Keratinocyte (primary cell): Measurements from ENCODE around the gene OPN1SW. TPM values are rescaled to one million over a fixed set of nuclear protein-coding genes. Genes with fewer than 3 reads are reported as not detected.

Experiments used
- DNase-seq: peaks from one replicate; pipeline ENCODE4 v3.0.0-alpha.2; 2011; ENCODE audit warnings: low read depth, missing footprints, low spot score
- FAIRE-seq: peaks from 2 replicates; lab custom pipeline; 2011; peaks lifted over from hg19 to GRCh38; lab: Jason Lieb, UNC
- H2AFZ ChIP-seq: 2 replicates; pipeline ENCODE4 v1.6.0; 2012; ENCODE audit warnings: low read length, control low read depth, inconsistent platforms; ENCODE audit not compliant: control insufficient read depth
- H3K27ac ChIP-seq: 2 replicates; pipeline ENCODE4 v1.5.1; 2011; ENCODE audit warnings: low read length; ENCODE audit not compliant: control insufficient read depth, insufficient read depth
- H3K27me3 ChIP-seq: 3 replicates; pipeline ENCODE4 v1.6.0; 2011; ENCODE audit warnings: low read length; ENCODE audit not compliant: control insufficient read depth, insufficient read depth; ENCODE audit errors: extremely low read depth
- H3K36me3 ChIP-seq, 2 experiments: 2 replicates in 1 of 2; 3 replicates in 1 of 2; pipeline ENCODE4 v1.5.1; 2011; ENCODE audit warnings: low read length in 2 of 2, mild to moderate bottlenecking in 1 of 2; ENCODE audit not compliant: control insufficient read depth in 2 of 2, insufficient read depth in 2 of 2; ENCODE audit errors: extremely low read depth in 1 of 2
- H3K4me1 ChIP-seq: 3 replicates; pipeline ENCODE4 v1.5.1; 2011; ENCODE audit warnings: low read length; ENCODE audit not compliant: control insufficient read depth, insufficient read depth; ENCODE audit errors: extremely low read depth
- H3K4me2 ChIP-seq: 3 replicates; pipeline ENCODE4 v1.6.0; 2011; ENCODE audit warnings: low read depth, low read length; ENCODE audit not compliant: control insufficient read depth, insufficient read depth; ENCODE audit errors: extremely low read depth
- H3K4me3 ChIP-seq, 3 experiments: fragments of 200-600 bp in 1 of 3; sonication (generic) in 1 of 3; 2 replicates in 2 of 3; 3 replicates in 1 of 3; pipeline ENCODE4 v1.5.1; 2011 to 2016; ENCODE audit warnings: low read length in 3 of 3, mild to moderate bottlenecking in 3 of 3, control low read depth in 2 of 3, inconsistent platforms in 1 of 3, low read depth in 1 of 3, mixed read lengths in 1 of 3, mixed run types in 1 of 3, moderate library complexity in 1 of 3; ENCODE audit not compliant: control insufficient read depth in 2 of 3, insufficient read depth in 2 of 3; ENCODE audit errors: extremely low read depth in 1 of 3
- H3K79me2 ChIP-seq: 2 replicates; pipeline ENCODE4 v1.6.0; 2012; ENCODE audit warnings: low read length; ENCODE audit not compliant: control insufficient read depth, insufficient read depth
- H3K9ac ChIP-seq: 3 replicates; pipeline ENCODE4 v1.6.0; 2011; ENCODE audit warnings: low read length; ENCODE audit not compliant: control insufficient read depth, insufficient read depth; ENCODE audit errors: extremely low read depth
- H3K9me1 ChIP-seq: 3 replicates; pipeline ENCODE4 v1.6.0; 2011; ENCODE audit warnings: low read length; ENCODE audit not compliant: control insufficient read depth, insufficient read depth; ENCODE audit errors: extremely low read depth
- H3K9me3 ChIP-seq: 2 replicates; pipeline ENCODE4 v1.5.1; 2012; ENCODE audit warnings: low read depth, low read length; ENCODE audit not compliant: control insufficient read depth
- H4K20me1 ChIP-seq: 3 replicates; pipeline ENCODE4 v1.6.0; 2011; ENCODE audit warnings: low read length; ENCODE audit not compliant: control insufficient read depth, insufficient read depth; ENCODE audit errors: extremely low read depth
- EZH2 ChIP-seq: IDR thresholded peaks from one replicate; pipeline ENCODE4 v1.6.1; 2012; ENCODE audit warnings: inconsistent platforms, mild to moderate bottlenecking, low read length, moderate library complexity
- dilution Hi-C: fragments of 300-500 bp; cut with MboI; formaldehyde crosslinking; loops from one replicate; pipeline ENCODE4 v1.7.0; 2020; ENCODE audit warnings: low sequenced_read_pairs; ENCODE audit not compliant: extremely low pct_ligation_motif_present
- polyA plus RNA-seq, 5 experiments: library from polyadenylated mRNA; depleted of rRNA in 3 of 5; stranded (reverse) in 3 of 5; stranded (forward) in 1 of 5; unstranded in 1 of 5; fragments of >200 nt; gene quantifications; 1 replicate in 1 of 5; 2 replicates in 3 of 5; 3 replicates in 1 of 5; pipeline versions ENCODE4 v1.2.1 to v1.2.3, GENCODE V29; 2011 to 2012; ENCODE audit warnings: missing spikeins in 2 of 5, low read depth in 1 of 5, low replicate concordance in 1 of 5
- TF ChIP-seq, protein P1 (sequence below), 3 experiments: IDR thresholded peaks in 1 of 3; conservative IDR thresholded peaks in 1 of 3; optimal IDR thresholded peaks in 1 of 3; 2 replicates in 2 of 3; 3 replicates in 1 of 3; pipeline versions ENCODE3 to v1.5.1; 2011; ENCODE audit warnings: low read length in 3 of 3, mild to moderate bottlenecking in 3 of 3, moderate library complexity in 2 of 3, control low read depth in 1 of 3, inconsistent platforms in 1 of 3; ENCODE audit not compliant: insufficient read depth in 2 of 3; ENCODE audit errors: extremely low read depth in 1 of 3

Gene OPN1SW
- polyA plus RNA-seq, 1 donor (not counting 4 experiments of a cell fraction or from before 2014, with no cell fraction given) = not detected

- no peaks in the 10 kb centered on the region for H3K9me1 ChIP-seq
- H3K9ac ChIP-seq = peak overlapping the region; percentile 98
- H4K20me1 ChIP-seq = peaks cover 30% of the 10 kb centered on the region
- FAIRE-seq = no peak
- peak overlapping the region; percentile 77 to 99 (median 96) for H3K4me3 ChIP-seq
- H3K36me3 ChIP-seq = peaks cover 0 to 5% of the 10 kb centered on the region in 2 experiments
- no peaks in the 10 kb centered on the region for H3K27me3 ChIP-seq
- dilution Hi-C loops = no loop called here
- TF ChIP-seq, protein P1, sequence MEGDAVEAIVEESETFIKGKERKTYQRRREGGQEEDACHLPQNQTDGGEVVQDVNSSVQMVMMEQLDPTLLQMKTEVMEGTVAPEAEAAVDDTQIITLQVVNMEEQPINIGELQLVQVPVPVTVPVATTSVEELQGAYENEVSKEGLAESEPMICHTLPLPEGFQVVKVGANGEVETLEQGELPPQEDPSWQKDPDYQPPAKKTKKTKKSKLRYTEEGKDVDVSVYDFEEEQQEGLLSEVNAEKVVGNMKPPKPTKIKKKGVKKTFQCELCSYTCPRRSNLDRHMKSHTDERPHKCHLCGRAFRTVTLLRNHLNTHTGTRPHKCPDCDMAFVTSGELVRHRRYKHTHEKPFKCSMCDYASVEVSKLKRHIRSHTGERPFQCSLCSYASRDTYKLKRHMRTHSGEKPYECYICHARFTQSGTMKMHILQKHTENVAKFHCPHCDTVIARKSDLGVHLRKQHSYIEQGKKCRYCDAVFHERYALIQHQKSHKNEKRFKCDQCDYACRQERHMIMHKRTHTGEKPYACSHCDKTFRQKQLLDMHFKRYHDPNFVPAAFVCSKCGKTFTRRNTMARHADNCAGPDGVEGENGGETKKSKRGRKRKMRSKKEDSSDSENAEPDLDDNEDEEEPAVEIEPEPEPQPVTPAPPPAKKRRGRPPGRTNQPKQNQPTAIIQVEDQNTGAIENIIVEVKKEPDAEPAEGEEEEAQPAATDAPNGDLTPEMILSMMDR (optimal IDR thresholded peaks at IDR 0.05 in 1 of 3, IDR thresholded peaks at IDR 0.05 in 1 of 3, conservative IDR thresholded peaks at IDR 0.05 in 1 of 3; ENCODE audit: extremely low read depth in 1 of 3, insufficient read depth in 2 of 3, low read length in 3 of 3) = no peak
- no peak for TF ChIP-seq EZH2
- H3K27ac ChIP-seq = peak overlapping the region; percentile 94
- no peak for DNase-seq
- peak overlapping the region; percentile 97 for H3K4me2 ChIP-seq
- no peaks in the 10 kb centered on the region for H3K9me3 ChIP-seq
- H3K79me2 ChIP-seq = peaks cover 61% of the 10 kb centered on the region
- H3K4me1 ChIP-seq = peaks cover 52% of the 10 kb centered on the region
- no peak overlapping the region for H2AFZ ChIP-seq
Observed at GRCh38 chr7:128739990-128740682, 35.5 kb downstream of the OPN1SW start.

- Histone ChIP-seq H2AFZ (peak within 1 kb of the TSS; percentile 88), H3K36me3 (peaks cover 0 to 5% of the 10 kb centered on the region in 2 experiments), H3K4me3 (peak within 1 kb of the TSS; percentile 77 to 99 (median 96)), H3K27ac (peak within 1 kb of the TSS; percentile 94), H4K20me1 (peaks cover 26% of the 10 kb centered on the region), H3K27me3 (no peaks in the 10 kb centered on the region), H3K4me2 (peak within 1 kb of the TSS; percentile 97), H3K4me1 (peaks cover 52% of the 10 kb centered on the region), H3K9ac (peak within 1 kb of the TSS; percentile 98), H3K9me3 (no peaks in the 10 kb centered on the region), H3K79me2 (peaks cover 52% of the 10 kb centered on the region), H3K9me1 (no peaks in the 10 kb centered on the region)
- peak; percentile 81 for DNase-seq
- dilution Hi-C loops = no loop called here
- TF ChIP-seq EZH2 = no peak
- TF ChIP-seq, protein P1 (optimal IDR thresholded peaks at IDR 0.05 in 1 of 3, IDR thresholded peaks at IDR 0.05 in 1 of 3, conservative IDR thresholded peaks at IDR 0.05 in 1 of 3; ENCODE audit: extremely low read depth in 1 of 3, insufficient read depth in 2 of 3, low read length in 3 of 3) = no peak
- peak; percentile 60 for FAIRE-seq
Observed at GRCh38 chr7:128739048-128739962, 36.3 kb downstream of the OPN1SW start, which contains the start of gene CALU. TSS of gene CALU (plus strand) at chr7:128739359. CDS start at chr7:128748584, 9,225 bp downstream.
